SK-N-SH treated with all-trans-retinoic acid at 6 μM for 48 hours (cell line): ENCODE measurements around the gene CCR7.

ENCODE experiments used
- SNAI2 ChIP-seq: fragments of 250-450 bp; sonication (Bioruptor Pico); IDR thresholded peaks from 2 replicates; pipeline ENCODE4 v1.5.0; 2020; ENCODE audit warnings: mild to moderate bottlenecking, moderate library complexity
- ZNF565 ChIP-seq: fragments of 450-650 bp; formaldehyde crosslinking; conservative IDR thresholded peaks from 2 replicates; pipeline ENCODE4 v1.5.0; 2020; ENCODE audit warnings: low read depth, mild to moderate bottlenecking, moderate library complexity

- TF ChIP-seq SNAI2 (CRISPR knock-in tag) (no peak), ZNF565 (no peak)
Measured at GRCh38 chr17:40547079-40547784, 18.0 kb downstream of the CCR7 start.
